K562 (cell line): ENCODE data around the gene SHB. TPM values are rescaled to one million over a fixed set of nuclear protein-coding genes. Genes with fewer than 3 reads are reported as not detected.

ENCODE experiments used
- ARID1B ChIP-seq: fragments of 450-650 bp; IDR thresholded peaks from 2 replicates; pipeline ENCODE4 v1.6.1; 2016; ENCODE audit warnings: antibody characterized with exemption, mild to moderate bottlenecking, inconsistent platforms
- ATF7 ChIP-seq: fragments of 450-650 bp; IDR thresholded peaks from 2 replicates; pipeline ENCODE4 v1.7.1; 2014; ENCODE audit warnings: mild to moderate bottlenecking, moderate library complexity
- CTBP1 ChIP-seq: fragments of 450-650 bp; IDR thresholded peaks from 2 replicates; pipeline ENCODE4 v1.6.1; 2016; ENCODE audit warnings: borderline replicate concordance
- DPF2 ChIP-seq: fragments of 450-650 bp; IDR thresholded peaks from 2 replicates; pipeline ENCODE4 v1.6.1; 2016
- FOXK2 ChIP-seq, 2 experiments: fragments of 450-650 bp; IDR thresholded peaks in 1 of 2; conservative IDR thresholded peaks in 1 of 2; 2 replicates each; pipeline ENCODE4 v1.6.1; 2016; ENCODE audit warnings: low read depth in 2 of 2, mild to moderate bottlenecking in 1 of 2
- MECOM ChIP-seq: fragments of 250-450 bp; sonication (Bioruptor Pico); IDR thresholded peaks from 2 replicates; pipeline ENCODE4 v1.8.0; 2022; ENCODE audit warnings: inconsistent platforms
- MEIS2 ChIP-seq: fragments of 450-650 bp; IDR thresholded peaks from 2 replicates; pipeline ENCODE4 v1.6.1; 2014; ENCODE audit warnings: mild to moderate bottlenecking; ENCODE audit not compliant: partially characterized antibody
- NR0B1 ChIP-seq: fragments of 450-650 bp; IDR thresholded peaks from one replicate; pipeline ENCODE4 v1.6.1; 2018; ENCODE audit warnings: mild to moderate bottlenecking, moderate library complexity; ENCODE audit not compliant: partially characterized antibody
- PBX2 ChIP-seq, 2 experiments: IDR thresholded peaks in 1 of 2; conservative IDR thresholded peaks in 1 of 2; 2 replicates each; pipeline ENCODE4 v1.6.1; 2016; ENCODE audit warnings: low read depth in 2 of 2, mild to moderate bottlenecking in 1 of 2, missing compliant biosample characterization in 1 of 2, missing genetic modification characterization in 1 of 2, moderate library complexity in 1 of 2
- PHF20 ChIP-seq: fragments of 450-650 bp; IDR thresholded peaks from 2 replicates; pipeline ENCODE4 v1.6.1; 2018; ENCODE audit not compliant: partially characterized antibody
- POLR2AphosphoS2 ChIP-seq: IDR thresholded peaks from 2 replicates; pipeline ENCODE4 v1.6.1; 2012; ENCODE audit warnings: low read length, improper control_type of control experiment
- RAD21 ChIP-seq, 2 experiments: fragments of 250-450 bp in 1 of 2; fragments of 450-650 bp in 1 of 2; sonication (Bioruptor Pico) in 1 of 2; formaldehyde crosslinking in 1 of 2; IDR thresholded peaks in 1 of 2; conservative IDR thresholded peaks in 1 of 2; 2 replicates each; pipeline versions ENCODE4 v1.4.0 to v1.8.0; 2020 to 2022; ENCODE audit warnings: mild to moderate bottlenecking in 2 of 2, moderate library complexity in 1 of 2
- RBFOX2 ChIP-seq: fragments of 200-400 bp; formaldehyde crosslinking; IDR thresholded peaks from 2 replicates; pipeline ENCODE4 v1.6.1; 2017; ENCODE audit warnings: low read depth, mild to moderate bottlenecking, low read length, moderate library complexity
- SNAPC5 ChIP-seq: fragments of 250-450 bp; sonication (Bioruptor Pico); IDR thresholded peaks from 2 replicates; pipeline ENCODE4 v1.8.0; 2021; ENCODE audit warnings: moderate library complexity, mild to moderate bottlenecking, inconsistent platforms
- SPI1 ChIP-seq: IDR thresholded peaks from 2 replicates; pipeline ENCODE4 v1.6.1; 2011; ENCODE audit warnings: low read depth, low read length, control low read depth, borderline replicate concordance
- TCFL5 ChIP-seq: fragments of 250-450 bp; sonication (Bioruptor Pico); conservative IDR thresholded peaks from 2 replicates; pipeline ENCODE4 v1.6.1; 2021; ENCODE audit warnings: mild to moderate bottlenecking, moderate library complexity, matching md5 sums
- ZFP1 ChIP-seq: fragments of 450-650 bp; formaldehyde crosslinking; IDR thresholded peaks from 2 replicates; pipeline ENCODE4 v1.4.0; 2020; ENCODE audit warnings: mild to moderate bottlenecking, mixed read lengths
- ZNF316 ChIP-seq: fragments of 450-650 bp; IDR thresholded peaks from 2 replicates; pipeline ENCODE4 v1.6.1; 2016
- ZNF766 ChIP-seq: fragments of 200-800 bp; sonication (Bioruptor generic); conservative IDR thresholded peaks from 2 replicates; pipeline ENCODE4 v1.6.1; 2016; ENCODE audit warnings: missing genetic modification characterization, missing compliant biosample characterization
- polyA plus RNA-seq, 8 experiments: library from polyadenylated mRNA; depleted of rRNA in 4 of 8; stranded (reverse) in 5 of 8; unstranded in 3 of 8; fragments of >200 nt; fragmentation: Nextera tagmentation in 2 of 8; fragmentation: Illumina TruSeq in 1 of 8; extraction: Ambion mirVana in 2 of 8; extraction: Trizol in 1 of 8; gene quantifications; 2 replicates each; pipeline versions ENCODE4 v1.2.1 to v1.2.3, GENCODE V29; 2011 to 2014; ENCODE audit warnings: inconsistent platforms in 1 of 8, missing spikeins in 1 of 8
- total RNA-seq, 7 experiments: library from RNA; depleted of rRNA in 6 of 7; stranded (reverse); fragments of >200 nt in 6 of 7; fragmentation: Illumina TruSeq in 2 of 7; extraction: Trizol in 2 of 7; gene quantifications; 2 replicates each; pipeline versions ENCODE4 v1.2.1 to v1.2.3, GENCODE V29; 2011 to 2021; ENCODE audit warnings: low replicate concordance in 1 of 7
- TF ChIP-seq, protein P1 (sequence below): sonication (generic); IDR thresholded peaks from 2 replicates; pipeline ENCODE4 v1.6.1; 2016
- TF ChIP-seq, protein P2 (sequence below): fragments of 450-650 bp; IDR thresholded peaks from 2 replicates; pipeline ENCODE4 v1.6.1; 2016

Gene SHB
- total and polyA plus RNA-seq, 9 of the 15 experiments (the other 6 are each of a cell fraction or from before 2014, with no cell fraction given) = 0.78 to 16.0 (median 5.3) TPM

- TF ChIP-seq, protein P1, sequence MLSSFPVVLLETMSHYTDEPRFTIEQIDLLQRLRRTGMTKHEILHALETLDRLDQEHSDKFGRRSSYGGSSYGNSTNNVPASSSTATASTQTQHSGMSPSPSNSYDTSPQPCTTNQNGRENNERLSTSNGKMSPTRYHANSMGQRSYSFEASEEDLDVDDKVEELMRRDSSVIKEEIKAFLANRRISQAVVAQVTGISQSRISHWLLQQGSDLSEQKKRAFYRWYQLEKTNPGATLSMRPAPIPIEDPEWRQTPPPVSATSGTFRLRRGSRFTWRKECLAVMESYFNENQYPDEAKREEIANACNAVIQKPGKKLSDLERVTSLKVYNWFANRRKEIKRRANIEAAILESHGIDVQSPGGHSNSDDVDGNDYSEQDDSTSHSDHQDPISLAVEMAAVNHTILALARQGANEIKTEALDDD = 0 out of 2 replicates have a peak, but pooled peaks have one; percentile 15
- TF ChIP-seq ARID1B (peak; percentile 17; the same call in 1 of the 2 replicates), ATF7 (no peak), NR0B1 (no peak), SPI1 (peak; percentile 42; the same call in 1 of the 2 replicates), RBFOX2 (no peak), TCFL5 (CRISPR knock-in tag) (no peak), DPF2 (0 out of 2 replicates have a peak, but pooled peaks have one; percentile 16), SNAPC5 (CRISPR knock-in tag) (no peak), ZFP1 (no peak), MECOM (CRISPR knock-in tag) (peak; percentile 69; the same call in 1 of the 2 replicates), PHF20 (no peak), CTBP1 (0 out of 2 replicates have a peak, but pooled peaks have one; percentile 11), PBX2 (CRISPR knock-in tag; IDR thresholded peaks at IDR 0.05; ENCODE audit: low read depth) (peak; percentile 44; the same call in 1 of the 2 replicates), PBX2 (tag; conservative IDR thresholded peaks at IDR 0.05; ENCODE audit: low read depth) (peak; percentile 86), ZNF316 (no peak), RAD21 (CRISPR knock-in tag; conservative IDR thresholded peaks at IDR 0.05 in 1 of 2, IDR thresholded peaks at IDR 0.05 in 1 of 2) (peak in 1 of 2 experiments; percentile 14; a peak in 1 of 4 replicates), ZNF766 (CRISPR knock-in tag) (no peak), FOXK2 (conservative IDR thresholded peaks at IDR 0.05 in 1 of 2, IDR thresholded peaks at IDR 0.05 in 1 of 2; ENCODE audit: low read depth in 2 of 2) (no peak), MEIS2 (peak; percentile 91), POLR2AphosphoS2 (no peak)
- TF ChIP-seq, protein P2, sequence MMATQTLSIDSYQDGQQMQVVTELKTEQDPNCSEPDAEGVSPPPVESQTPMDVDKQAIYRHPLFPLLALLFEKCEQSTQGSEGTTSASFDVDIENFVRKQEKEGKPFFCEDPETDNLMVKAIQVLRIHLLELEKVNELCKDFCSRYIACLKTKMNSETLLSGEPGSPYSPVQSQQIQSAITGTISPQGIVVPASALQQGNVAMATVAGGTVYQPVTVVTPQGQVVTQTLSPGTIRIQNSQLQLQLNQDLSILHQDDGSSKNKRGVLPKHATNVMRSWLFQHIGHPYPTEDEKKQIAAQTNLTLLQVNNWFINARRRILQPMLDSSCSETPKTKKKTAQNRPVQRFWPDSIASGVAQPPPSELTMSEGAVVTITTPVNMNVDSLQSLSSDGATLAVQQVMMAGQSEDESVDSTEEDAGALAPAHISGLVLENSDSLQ = peak; percentile 95
Measured at GRCh38 chr9:37987467-37987981, 81.5 kb downstream of the SHB start (continued).
